IgD-negative memory B cell (primary cell): ENCODE results near the gene TMEM255B. TPM values are rescaled to one million over a fixed set of nuclear protein-coding genes. Genes with fewer than 3 reads are reported as not detected.
"Not testable (repeated sequence)": the region's sequence is repeated elsewhere in the genome, so short reads cannot be mapped to it uniquely, and the experiment has no call there.

Source experiments
- H3K27ac Mint-ChIP-seq, 3 donors: one replicate each; pipeline ENCODE4 v1.8.0; 2020 to 2022; ENCODE audit warnings: mild to moderate bottlenecking in 3 of 3, mixed read lengths in 3 of 3, moderate library complexity in 1 of 3
- H3K27me3 Mint-ChIP-seq: one replicate; pipeline ENCODE4 v1.8.0; 2021; ENCODE audit warnings: mixed read lengths
- H3K36me3 Mint-ChIP-seq: one replicate; pipeline ENCODE4 v1.8.0; 2020; ENCODE audit warnings: mild to moderate bottlenecking, mixed read lengths
- H3K4me1 Mint-ChIP-seq, 3 donors: one replicate each; pipeline ENCODE4 v1.8.0; 2020 to 2022; ENCODE audit warnings: mixed read lengths in 3 of 3, mild to moderate bottlenecking in 1 of 3
- H3K4me3 Mint-ChIP-seq, 4 donors: one replicate each; pipeline ENCODE4 v1.8.0; 2020 to 2022; ENCODE audit warnings: mild to moderate bottlenecking in 4 of 4, mixed read lengths in 4 of 4, moderate library complexity in 3 of 4
- H3K9me3 Mint-ChIP-seq, 3 donors: one replicate each; pipeline ENCODE4 v1.8.0; 2020 to 2021; ENCODE audit warnings: mixed read lengths in 3 of 3, mild to moderate bottlenecking in 1 of 3
- polyA plus RNA-seq: library from polyadenylated mRNA; unstranded; fragments of 300-500 nt; fragmentation: Illumina TruSeq; gene quantifications from one replicate; pipeline ENCODE4 v1.2.3, GENCODE V29; 2021

The TMEM255B gene
- polyA plus RNA-seq, 1 donor from 2014 or later: 0.70 TPM

DNA sequence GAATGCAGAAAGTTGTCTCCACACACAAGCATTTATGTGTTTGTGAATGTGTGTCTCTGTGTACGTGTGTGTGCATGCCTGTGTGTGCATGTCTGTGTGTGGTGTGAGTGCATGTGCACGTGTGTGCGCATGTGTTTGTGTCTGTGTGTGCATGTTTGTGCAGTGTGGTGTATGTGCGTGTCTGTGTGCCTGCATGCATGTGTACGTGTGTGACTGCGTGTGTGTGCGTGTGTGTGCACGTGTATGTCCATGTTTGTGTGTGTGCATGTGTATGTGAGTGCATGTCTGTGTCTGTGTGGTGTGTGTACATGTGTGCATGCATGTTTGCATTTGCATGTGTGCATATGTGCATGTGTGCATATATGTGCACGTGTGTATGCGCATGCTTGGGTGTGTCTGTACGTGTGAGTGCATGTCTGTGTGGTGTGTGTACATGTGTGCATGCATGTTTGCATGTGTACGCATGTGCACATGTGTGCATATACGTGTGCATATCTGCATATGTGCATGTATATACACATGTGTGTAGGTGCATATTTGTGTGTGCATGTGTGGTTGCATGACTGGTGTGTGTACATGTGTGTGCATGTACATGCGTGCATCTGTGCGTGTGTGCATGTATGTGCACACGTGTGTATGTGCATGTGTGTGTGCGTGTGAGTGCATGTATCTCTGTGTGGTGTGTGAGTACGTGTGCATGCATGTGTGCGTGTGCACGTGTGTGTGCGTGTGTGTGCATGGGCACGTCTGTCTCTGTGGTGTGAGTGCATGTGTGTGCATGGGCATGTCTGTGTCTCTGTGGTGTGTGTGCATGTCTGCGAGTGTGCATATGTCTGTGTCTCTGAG is 8.2 kb upstream of the TMEM255B start:
- H3K36me3 Mint-ChIP-seq: no peaks in the 10 kb centered on the region
- H3K4me3 Mint-ChIP-seq: no peak overlapping the region
- no peaks in the 10 kb centered on the region for H3K27me3 Mint-ChIP-seq
- peaks cover 0 to 2% (median 0%) of the 10 kb centered on the region in 3 donors for H3K9me3 Mint-ChIP-seq
- H3K4me1 Mint-ChIP-seq: peaks cover 0 to 3% (median 0%) of the 10 kb centered on the region in 3 donors
- peak overlapping the region in 1 of 3 donors; percentile 78 for H3K27ac Mint-ChIP-seq

DNA sequence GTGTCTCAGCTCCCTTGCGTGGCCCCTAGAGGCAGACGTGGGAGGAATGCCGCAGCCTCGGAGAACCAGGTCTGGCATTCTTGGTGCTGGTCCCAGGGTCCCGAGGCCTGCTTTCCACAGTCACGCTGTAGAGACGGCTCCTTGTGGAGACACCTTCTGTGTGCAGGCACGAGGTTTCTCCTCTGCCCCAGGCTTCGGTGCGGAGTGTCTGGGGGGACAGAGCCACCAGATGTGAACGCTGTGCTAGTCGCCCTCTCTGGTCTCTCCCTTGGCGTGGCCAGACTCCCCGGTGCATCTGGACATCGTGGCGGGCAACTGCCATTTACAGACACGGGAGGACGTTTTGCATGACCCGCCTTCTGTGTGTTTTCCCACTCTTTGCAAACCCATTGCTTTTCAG is 7.5 kb upstream of the TMEM255B start:
- Mint-ChIP-seq H3K27ac (no peak overlapping the region), H3K4me3 (no peak overlapping the region), H3K27me3 (no peaks in the 10 kb centered on the region), H3K36me3 (no peaks in the 10 kb centered on the region), H3K4me1 (peaks cover 0 to 3% (median 0%) of the 10 kb centered on the region in 3 donors), H3K9me3 (peaks cover 0 to 2% (median 0%) of the 10 kb centered on the region in 3 donors)

DNA sequence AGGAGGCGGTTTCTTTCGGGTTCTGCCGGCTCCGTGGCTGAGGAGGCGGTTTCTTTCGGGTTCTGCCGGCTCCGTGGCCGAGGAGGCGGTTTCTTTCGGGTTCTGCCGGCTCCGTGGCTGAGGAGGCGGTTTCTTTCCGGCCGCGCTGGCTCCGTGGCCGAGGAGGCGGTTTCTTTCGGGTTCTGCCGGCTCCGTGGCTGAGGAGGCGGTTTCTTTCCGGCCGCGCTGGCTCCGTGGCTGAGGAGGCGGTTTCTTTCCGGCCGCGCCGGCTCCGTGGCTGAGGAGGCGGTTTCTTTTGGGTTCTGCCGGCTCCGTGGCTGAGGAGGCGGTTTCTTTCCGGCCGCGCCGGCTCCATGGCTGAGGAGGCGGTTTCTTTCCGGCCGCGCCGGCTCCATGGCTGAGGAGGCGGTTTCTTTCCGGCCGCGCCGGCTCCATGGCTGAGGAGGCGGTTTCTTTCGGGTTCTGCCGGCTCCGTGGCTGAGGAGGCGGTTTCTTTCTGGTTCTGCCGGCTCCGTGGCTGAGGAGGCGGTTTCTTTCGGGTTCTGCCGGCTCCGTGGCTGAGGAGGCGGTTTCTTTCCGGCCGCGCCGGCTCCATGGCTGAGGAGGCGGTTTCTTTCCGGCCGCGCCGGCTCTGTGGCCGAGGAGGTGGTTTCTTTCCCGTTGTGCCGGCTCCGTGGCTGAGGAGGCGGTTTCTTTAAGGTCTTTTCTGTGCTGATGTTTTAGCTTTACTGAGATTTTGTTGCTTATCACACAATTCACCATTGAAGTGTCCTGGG is 6.6 kb upstream of the TMEM255B start:
- H3K9me3 Mint-ChIP-seq, H3K27me3 Mint-ChIP-seq, H3K36me3 Mint-ChIP-seq, H3K27ac Mint-ChIP-seq, H3K4me1 Mint-ChIP-seq, H3K4me3 Mint-ChIP-seq: not testable (repeated sequence)

DNA sequence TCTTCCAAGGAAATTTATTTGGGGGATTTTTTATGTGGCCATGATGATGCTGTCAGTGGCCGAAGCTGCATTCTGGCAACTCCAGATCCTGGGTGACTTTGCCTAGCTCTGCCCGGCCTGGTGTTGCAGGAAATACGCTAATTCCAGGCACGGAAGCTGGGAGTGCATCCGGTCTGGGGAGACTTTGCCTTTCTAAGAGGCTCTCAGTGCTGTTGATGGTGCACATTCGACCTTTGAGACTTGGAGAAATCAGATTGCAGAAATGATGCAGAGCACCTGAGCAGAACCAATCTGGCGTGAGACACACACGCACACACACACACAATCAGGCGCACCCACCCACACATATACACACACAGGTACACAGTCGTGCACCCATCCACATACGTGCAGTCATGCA is 5.9 kb upstream of the TMEM255B start:
- Mint-ChIP-seq H3K4me3 (no peak overlapping the region), H3K4me1 (peaks cover 0 to 10% (median 7%) of the 10 kb centered on the region in 3 donors), H3K36me3 (no peaks in the 10 kb centered on the region), H3K27me3 (no peaks in the 10 kb centered on the region), H3K9me3 (peaks cover 0 to 3% (median 0%) of the 10 kb centered on the region in 3 donors), H3K27ac (no peak overlapping the region)

DNA sequence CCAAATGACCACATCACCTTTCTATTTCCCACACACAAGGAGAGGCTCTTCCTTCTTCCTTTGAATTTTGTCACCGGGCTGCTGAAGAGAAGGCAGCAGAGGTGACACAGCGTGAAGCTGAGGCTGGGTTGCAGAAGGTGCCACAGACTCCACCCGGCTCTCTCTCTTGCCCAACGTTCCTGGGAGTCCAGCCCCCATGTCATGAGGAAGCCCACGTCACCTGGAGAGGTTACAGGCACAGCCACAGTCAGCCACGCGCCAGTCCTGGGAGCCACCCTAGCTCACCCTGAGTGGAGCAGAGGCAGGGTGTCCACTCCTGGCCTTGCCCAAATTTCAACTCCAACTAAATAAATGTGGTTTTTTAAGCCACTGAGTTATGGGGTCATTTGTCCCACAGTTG is 4.8 kb upstream of the TMEM255B start:
- no peaks in the 10 kb centered on the region for H3K36me3 Mint-ChIP-seq
- H3K27me3 Mint-ChIP-seq: peaks cover 1% of the 10 kb centered on the region
- H3K9me3 Mint-ChIP-seq: peaks cover 0 to 3% (median 0%) of the 10 kb centered on the region in 3 donors
- H3K4me1 Mint-ChIP-seq: peaks cover 5 to 15% (median 12%) of the 10 kb centered on the region in 3 donors
- H3K4me3 Mint-ChIP-seq: no peak overlapping the region
- no peak overlapping the region for H3K27ac Mint-ChIP-seq

DNA sequence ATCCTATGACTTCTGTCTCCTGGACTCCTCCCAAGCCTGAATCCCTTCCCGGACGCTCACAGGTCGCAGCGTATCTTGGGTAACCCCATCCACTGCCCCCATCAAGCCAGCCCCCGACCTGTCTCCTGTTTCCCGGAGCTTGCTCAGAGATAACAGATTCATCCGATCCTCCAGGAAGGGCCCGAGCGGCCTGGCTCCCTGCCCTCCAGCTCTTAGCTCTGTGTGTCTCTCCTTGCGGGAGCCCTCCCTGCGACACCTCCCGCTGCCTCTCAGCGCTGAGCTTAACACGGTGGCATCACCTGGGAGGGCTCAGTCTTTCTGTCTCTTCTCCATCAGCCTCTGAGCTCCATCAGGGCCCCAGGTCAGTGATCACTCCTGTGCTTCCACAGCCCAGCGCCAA is 4.3 kb upstream of the TMEM255B start:
- peaks cover 6% of the 10 kb centered on the region for H3K27me3 Mint-ChIP-seq
- H3K9me3 Mint-ChIP-seq: peaks cover 0 to 3% (median 0%) of the 10 kb centered on the region in 3 donors
- no peaks in the 10 kb centered on the region for H3K36me3 Mint-ChIP-seq
- no peak overlapping the region for H3K4me3 Mint-ChIP-seq
- peak overlapping the region in 1 of 3 donors; percentile 65 for H3K27ac Mint-ChIP-seq
- peaks cover 5 to 18% (median 16%) of the 10 kb centered on the region in 3 donors for H3K4me1 Mint-ChIP-seq

DNA sequence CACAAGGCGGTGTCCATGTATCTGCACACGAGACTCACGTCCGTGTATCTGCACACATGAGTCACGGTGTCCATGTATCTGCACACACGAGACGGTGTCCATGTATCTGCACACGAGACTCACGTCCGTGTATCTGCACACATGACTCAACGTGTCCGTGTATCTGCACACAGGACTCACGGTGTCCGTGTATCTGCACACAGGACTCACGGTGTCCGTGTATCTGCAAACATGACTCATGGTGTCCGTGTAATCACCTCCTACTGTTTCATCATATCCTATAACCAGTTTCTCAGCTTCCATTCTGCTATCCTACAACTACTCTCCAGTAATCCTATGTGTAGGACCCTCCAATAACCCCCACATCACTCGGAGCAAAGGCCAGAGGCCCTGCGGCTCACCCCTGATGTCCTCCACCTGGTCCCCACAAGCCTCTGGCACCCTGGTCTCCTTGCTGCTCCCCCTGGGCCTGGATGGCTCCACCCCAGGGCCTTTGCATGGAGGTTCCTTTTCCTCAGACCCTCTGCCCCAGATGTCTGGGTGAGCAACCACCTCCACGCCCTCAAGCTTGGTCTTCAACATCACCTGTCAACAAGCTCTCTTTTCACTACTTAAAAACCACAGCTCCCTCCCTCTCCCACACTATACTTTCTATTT is 2.5 kb upstream of the TMEM255B start:
- H3K9me3 Mint-ChIP-seq: peaks cover 0 to 2% (median 0%) of the 10 kb centered on the region in 3 donors
- no peak overlapping the region for H3K4me3 Mint-ChIP-seq
- no peaks in the 10 kb centered on the region for H3K36me3 Mint-ChIP-seq
- H3K4me1 Mint-ChIP-seq: peaks cover 5 to 20% (median 17%) of the 10 kb centered on the region in 3 donors
- H3K27ac Mint-ChIP-seq: no peak overlapping the region
- H3K27me3 Mint-ChIP-seq: peaks cover 15% of the 10 kb centered on the region

DNA sequence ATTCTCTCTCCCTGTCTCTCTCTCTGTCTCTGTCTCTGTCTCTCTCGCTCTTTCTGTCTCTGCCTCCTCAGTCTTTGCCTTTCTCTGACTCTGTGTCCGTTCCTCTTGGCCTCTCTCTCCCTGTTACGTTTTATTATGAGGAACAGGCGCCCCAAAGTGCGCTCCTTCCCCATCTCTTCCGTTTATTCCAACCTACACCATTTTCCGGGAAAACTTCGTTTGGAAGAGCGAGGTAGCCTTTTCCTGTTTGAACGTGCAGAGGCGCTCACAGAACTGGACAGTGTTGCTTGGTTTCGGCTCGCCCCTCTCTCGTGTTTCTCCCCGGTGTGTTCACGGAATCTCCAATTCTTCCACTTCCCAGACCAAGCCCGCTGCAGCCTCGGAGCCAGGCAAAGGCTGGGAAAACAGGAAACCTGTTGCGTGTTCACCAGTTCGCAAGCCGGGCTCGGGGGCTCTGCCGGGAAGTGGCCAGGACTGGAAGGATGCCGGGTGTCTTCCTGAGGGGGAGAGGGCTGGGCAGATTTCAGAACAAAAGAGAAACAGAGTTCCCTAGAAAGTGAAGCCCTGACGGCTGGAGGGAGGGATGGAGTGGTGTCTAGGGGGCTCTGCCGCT is 605 bp downstream of the TMEM255B start:
- H3K4me3 Mint-ChIP-seq: peak overlapping the region; percentile 50 to 92 (median 89)
- H3K4me1 Mint-ChIP-seq: peaks cover 5 to 20% (median 17%) of the 10 kb centered on the region in 3 donors
- H3K27me3 Mint-ChIP-seq: peaks cover 27% of the 10 kb centered on the region
- peak overlapping the region; percentile 55 to 92 (median 82) for H3K27ac Mint-ChIP-seq
- no peaks in the 10 kb centered on the region for H3K36me3 Mint-ChIP-seq
- H3K9me3 Mint-ChIP-seq: peaks cover 0 to 2% (median 0%) of the 10 kb centered on the region in 3 donors

DNA sequence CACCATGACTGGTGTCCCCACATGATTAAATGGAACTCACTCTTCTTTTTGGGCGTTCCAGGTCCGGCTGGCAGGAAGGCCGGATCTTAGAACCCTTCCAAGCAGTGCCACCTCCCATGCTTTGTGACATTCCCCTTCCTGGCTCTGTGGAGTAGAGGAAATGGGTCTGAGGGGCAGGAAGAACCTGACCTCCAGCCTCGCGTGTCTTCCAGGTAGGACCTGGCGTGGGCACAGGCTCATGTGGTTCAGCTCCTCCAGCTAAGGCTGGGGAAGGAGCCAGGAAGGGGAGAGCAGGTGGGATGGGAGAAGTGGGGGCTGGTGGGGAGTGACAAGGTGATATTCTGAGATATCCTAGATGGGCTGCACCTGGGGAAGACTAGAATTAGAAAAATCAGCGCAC is 2.1 kb downstream of the TMEM255B start:
- Mint-ChIP-seq H3K4me1 (peaks cover 5 to 20% (median 15%) of the 10 kb centered on the region in 3 donors), H3K27me3 (peaks cover 34% of the 10 kb centered on the region), H3K36me3 (no peaks in the 10 kb centered on the region), H3K9me3 (peaks cover 0 to 2% (median 0%) of the 10 kb centered on the region in 3 donors), H3K4me3 (no peak overlapping the region), H3K27ac (no peak overlapping the region)

DNA sequence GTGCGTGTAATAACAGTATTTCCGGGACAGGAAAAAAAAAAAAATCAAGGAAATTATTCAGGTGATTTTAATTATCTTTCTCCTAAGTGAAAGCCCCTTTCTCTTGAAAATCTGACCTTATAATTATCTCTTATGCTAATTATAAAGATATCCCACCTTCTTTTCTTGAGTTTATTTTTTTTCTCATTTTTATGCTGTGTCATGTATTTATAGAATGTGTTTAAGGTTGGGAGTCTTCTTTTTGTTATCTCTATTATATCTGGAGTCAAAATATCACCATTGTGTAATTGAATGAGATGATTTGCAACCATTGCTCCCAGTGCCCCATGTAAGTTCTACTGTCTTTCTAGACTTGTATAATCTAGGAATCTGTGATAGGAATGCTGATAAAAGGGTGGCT is 3.0 kb downstream of the TMEM255B start:
- H3K4me3 Mint-ChIP-seq: no peak overlapping the region
- H3K4me1 Mint-ChIP-seq: peaks cover 5 to 18% (median 12%) of the 10 kb centered on the region in 3 donors
- H3K36me3 Mint-ChIP-seq: no peaks in the 10 kb centered on the region
- H3K27ac Mint-ChIP-seq: no peak overlapping the region
- no peaks in the 10 kb centered on the region for H3K9me3 Mint-ChIP-seq
- H3K27me3 Mint-ChIP-seq: peaks cover 35% of the 10 kb centered on the region

DNA sequence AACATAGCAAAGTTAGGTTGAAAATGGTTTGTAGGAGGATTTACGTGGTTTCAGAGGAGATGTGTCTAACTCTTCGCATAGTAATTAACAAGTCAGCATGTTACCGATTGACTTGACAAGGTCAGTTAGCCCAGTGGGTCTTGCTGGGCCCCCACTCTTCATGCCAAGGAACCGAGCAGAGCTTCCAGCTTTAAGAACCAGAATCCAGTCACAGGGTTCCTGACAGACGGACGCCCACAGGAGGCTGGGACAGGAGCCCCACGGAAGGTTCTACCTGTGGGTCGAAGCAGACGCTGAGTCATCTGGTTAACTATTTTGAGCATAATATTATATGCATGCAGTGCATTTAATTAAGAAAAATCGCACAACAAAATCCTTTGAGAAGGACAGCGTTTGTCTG is 3.5 kb downstream of the TMEM255B start:
- no peak overlapping the region for H3K4me3 Mint-ChIP-seq
- peaks cover 5 to 16% (median 11%) of the 10 kb centered on the region in 3 donors for H3K4me1 Mint-ChIP-seq
- no peaks in the 10 kb centered on the region for H3K36me3 Mint-ChIP-seq
- peaks cover 35% of the 10 kb centered on the region for H3K27me3 Mint-ChIP-seq
- no peak overlapping the region for H3K27ac Mint-ChIP-seq
- H3K9me3 Mint-ChIP-seq: no peaks in the 10 kb centered on the region

DNA sequence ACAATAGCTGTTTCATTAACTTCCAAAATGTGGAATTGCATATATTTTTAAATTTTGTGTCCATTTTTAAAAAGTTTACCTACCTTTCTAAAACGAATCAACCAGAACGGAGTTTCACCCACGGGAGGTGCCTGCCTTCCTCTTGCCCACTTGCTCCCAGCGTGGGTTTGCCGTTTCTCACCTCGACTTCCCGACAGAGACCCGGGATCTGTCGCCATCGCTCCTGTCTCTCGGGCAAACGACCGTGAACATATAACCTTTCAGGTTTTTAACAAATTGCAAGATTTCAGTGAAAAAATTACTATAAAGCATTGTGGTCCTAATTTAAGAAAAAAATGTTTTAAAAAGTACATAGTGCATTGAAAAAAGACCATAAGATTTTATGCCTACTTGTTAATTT is 4.2 kb downstream of the TMEM255B start:
- peaks cover 4 to 12% (median 7%) of the 10 kb centered on the region in 3 donors for H3K4me1 Mint-ChIP-seq
- no peaks in the 10 kb centered on the region for H3K36me3 Mint-ChIP-seq
- peak overlapping the region in 1 of 4 donors; percentile 6 for H3K4me3 Mint-ChIP-seq
- no peak overlapping the region for H3K27ac Mint-ChIP-seq
- H3K27me3 Mint-ChIP-seq: peaks cover 35% of the 10 kb centered on the region
- H3K9me3 Mint-ChIP-seq: no peaks in the 10 kb centered on the region

DNA sequence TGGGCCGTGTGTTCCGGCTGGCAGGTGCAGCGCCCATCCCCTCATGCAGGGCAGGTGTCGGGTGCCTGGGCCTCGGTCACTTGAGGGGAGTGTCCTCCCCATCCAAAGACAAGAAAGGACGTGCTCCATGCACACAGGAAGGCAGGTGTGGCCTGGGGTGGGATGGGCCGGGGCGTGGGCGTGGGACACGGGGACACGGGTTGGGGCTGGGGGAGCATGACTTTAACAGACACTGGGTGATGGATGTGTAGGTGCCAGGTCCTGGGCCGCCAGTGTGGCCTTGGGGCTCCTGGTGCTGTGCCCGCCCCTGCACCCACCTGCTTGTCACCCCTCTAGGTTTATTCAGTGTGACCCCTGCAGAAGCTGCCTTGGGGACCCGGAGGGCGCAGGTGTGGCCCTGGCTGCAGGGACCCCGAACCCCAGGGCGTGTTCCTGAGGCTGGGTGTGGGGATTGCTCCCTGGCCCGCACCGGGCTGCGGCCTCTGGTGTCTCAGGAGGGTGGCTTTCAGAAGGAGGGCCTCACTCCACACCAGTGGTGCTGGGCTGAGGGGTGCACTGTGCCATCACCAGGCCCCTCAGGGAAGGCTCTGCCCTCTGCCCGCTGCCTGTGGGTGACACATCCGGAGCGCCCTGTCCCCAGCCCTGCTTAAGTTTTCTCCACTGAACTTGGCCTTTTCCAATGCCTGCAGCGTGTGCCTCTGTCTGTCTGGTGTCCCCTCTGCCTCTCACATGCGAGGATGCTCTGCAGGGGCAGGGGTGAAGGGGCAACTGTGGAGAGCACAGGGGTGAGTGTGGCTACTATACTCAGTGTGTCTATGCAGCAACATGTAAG is 5.2 kb downstream of the TMEM255B start:
- no peak overlapping the region for H3K27ac Mint-ChIP-seq
- no peaks in the 10 kb centered on the region for H3K9me3 Mint-ChIP-seq
- H3K36me3 Mint-ChIP-seq: no peaks in the 10 kb centered on the region
- no peak overlapping the region for H3K4me3 Mint-ChIP-seq
- H3K4me1 Mint-ChIP-seq: peaks cover 0 to 8% (median 3%) of the 10 kb centered on the region in 3 donors
- peaks cover 34% of the 10 kb centered on the region for H3K27me3 Mint-ChIP-seq
